ENCODE measurements around the gene PLCL1.

PLCL1 gene

GRCh38 chr2:197799068-197799467, 5.3 kb upstream of the PLCL1 start:
- no peak overlapping the region for H3K4me3 ChIP-seq (ENCODE audit: low read depth, low read length)
- no peak for TF ChIP-seq CTCF (IDR thresholded peaks at IDR 0.05; ENCODE audit: borderline replicate concordance, insufficient read depth, low read depth, low read length)

GRCh38 chr2:197800091-197800490, 4.3 kb upstream of the PLCL1 start:
- no peak overlapping the region for H3K4me3 ChIP-seq (ENCODE audit: low read depth, low read length)
- no peak for TF ChIP-seq CTCF (IDR thresholded peaks at IDR 0.05; ENCODE audit: borderline replicate concordance, insufficient read depth, low read depth, low read length)

GRCh38 chr2:197801033-197801432, 3.4 kb upstream of the PLCL1 start:
- no peak overlapping the region for H3K4me3 ChIP-seq (ENCODE audit: low read depth, low read length)
- no peak for TF ChIP-seq CTCF (IDR thresholded peaks at IDR 0.05; ENCODE audit: borderline replicate concordance, insufficient read depth, low read depth, low read length)

- TF ChIP-seq CTCF (IDR thresholded peaks at IDR 0.05; ENCODE audit: borderline replicate concordance, insufficient read depth, low read depth, low read length): peak; percentile 67
- H3K4me3 ChIP-seq (ENCODE audit: low read depth, low read length): no peak overlapping the region
Observed at GRCh38 chr2:197803033-197803444, 1.4 kb upstream of the PLCL1 start.

- peak overlapping the region; percentile 67 for H3K4me3 ChIP-seq (ENCODE audit: low read depth, low read length)
- TF ChIP-seq CTCF (IDR thresholded peaks at IDR 0.05; ENCODE audit: borderline replicate concordance, insufficient read depth, low read depth, low read length): no peak; the same call in 1 of the 2 replicates
Observed at GRCh38 chr2:197804758-197805714, 643 bp downstream of the PLCL1 start.

GRCh38 chr2:197805715-197806633, 1.6 kb downstream of the PLCL1 start:
- H3K4me3 ChIP-seq (ENCODE audit: low read depth, low read length): no peak overlapping the region
- TF ChIP-seq CTCF (IDR thresholded peaks at IDR 0.05; ENCODE audit: borderline replicate concordance, insufficient read depth, low read depth, low read length): no peak
